GM19025 (cell line): ENCODE results near the gene NOL4.
"Not testable (repeated sequence)": the region's sequence is repeated elsewhere in the genome, so short reads cannot be mapped to it uniquely, and the experiment has no call there.

Experiments
- ATAC-seq: cut with Tn5 transposase; IDR thresholded peaks from one replicate; pipeline ENCODE4 v1.9.1; 2021; ENCODE audit warnings: mild to moderate bottlenecking, low read depth, moderate library complexity; ENCODE audit not compliant: unreplicated experiment

NOL4 gene, protein sequence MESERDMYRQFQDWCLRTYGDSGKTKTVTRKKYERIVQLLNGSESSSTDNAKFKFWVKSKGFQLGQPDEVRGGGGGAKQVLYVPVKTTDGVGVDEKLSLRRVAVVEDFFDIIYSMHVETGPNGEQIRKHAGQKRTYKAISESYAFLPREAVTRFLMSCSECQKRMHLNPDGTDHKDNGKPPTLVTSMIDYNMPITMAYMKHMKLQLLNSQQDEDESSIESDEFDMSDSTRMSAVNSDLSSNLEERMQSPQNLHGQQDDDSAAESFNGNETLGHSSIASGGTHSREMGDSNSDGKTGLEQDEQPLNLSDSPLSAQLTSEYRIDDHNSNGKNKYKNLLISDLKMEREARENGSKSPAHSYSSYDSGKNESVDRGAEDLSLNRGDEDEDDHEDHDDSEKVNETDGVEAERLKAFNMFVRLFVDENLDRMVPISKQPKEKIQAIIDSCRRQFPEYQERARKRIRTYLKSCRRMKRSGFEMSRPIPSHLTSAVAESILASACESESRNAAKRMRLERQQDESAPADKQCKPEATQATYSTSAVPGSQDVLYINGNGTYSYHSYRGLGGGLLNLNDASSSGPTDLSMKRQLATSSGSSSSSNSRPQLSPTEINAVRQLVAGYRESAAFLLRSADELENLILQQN

GRCh38 chr18:34224423-34225217 is at the start of gene NOL4:
NOL4 (minus strand) TSS chr18:34224913; CDS start chr18:34223253, 1,660 bp downstream.
- no peak for ATAC-seq

GRCh38 chr18:34266029-34266428 is 41.3 kb upstream of the NOL4 start:
- ATAC-seq = not testable (repeated sequence)

GRCh38 chr18:34261865-34262780 is 37.4 kb upstream of the NOL4 start:
- ATAC-seq = no peak

GRCh38 chr18:34258176-34258575 is 33.5 kb upstream of the NOL4 start:
- ATAC-seq = no peak

- no peak for ATAC-seq
Measured at GRCh38 chr18:34251919-34252318, 27.2 kb upstream of the NOL4 start.

DNA sequence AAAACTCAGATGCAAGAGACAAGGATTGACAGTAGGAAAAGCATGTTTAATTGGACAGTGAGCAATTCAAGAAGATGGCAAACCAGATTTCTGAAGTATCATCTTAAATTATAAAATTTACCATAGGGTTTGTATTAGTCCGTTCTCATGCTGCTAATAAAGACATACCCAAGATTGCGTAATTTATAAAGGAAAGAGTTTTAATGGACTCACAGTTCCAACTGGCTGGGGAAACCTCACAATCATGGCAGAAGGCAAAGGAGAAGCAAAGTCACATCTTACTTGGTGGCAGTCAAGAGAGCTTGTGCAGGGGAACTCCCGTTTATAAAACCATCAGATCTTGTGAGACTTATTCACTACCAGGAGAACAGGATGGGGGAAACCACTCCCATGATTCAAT is 24.0 kb upstream of the NOL4 start:
- ATAC-seq = no peak

DNA sequence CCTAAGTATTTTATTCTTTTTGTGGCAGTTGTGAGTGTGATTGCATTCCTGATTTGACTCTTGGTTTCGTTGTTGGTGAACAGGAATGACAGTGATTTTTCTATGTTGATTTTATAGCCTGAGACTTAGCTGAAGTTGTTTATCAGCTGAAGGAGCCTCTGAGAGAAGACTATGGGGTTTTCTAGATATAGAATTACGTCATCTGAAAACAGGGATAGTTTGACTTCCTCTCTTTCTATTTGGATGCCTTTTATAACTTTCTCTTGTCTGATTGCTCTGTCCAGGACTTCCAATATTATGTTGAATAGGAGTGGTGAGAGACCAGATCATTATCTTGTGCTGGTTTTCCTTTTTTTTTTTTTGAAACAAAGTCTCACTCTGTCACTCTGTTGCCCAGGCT is 18.0 kb upstream of the NOL4 start:
- ATAC-seq = no peak

DNA sequence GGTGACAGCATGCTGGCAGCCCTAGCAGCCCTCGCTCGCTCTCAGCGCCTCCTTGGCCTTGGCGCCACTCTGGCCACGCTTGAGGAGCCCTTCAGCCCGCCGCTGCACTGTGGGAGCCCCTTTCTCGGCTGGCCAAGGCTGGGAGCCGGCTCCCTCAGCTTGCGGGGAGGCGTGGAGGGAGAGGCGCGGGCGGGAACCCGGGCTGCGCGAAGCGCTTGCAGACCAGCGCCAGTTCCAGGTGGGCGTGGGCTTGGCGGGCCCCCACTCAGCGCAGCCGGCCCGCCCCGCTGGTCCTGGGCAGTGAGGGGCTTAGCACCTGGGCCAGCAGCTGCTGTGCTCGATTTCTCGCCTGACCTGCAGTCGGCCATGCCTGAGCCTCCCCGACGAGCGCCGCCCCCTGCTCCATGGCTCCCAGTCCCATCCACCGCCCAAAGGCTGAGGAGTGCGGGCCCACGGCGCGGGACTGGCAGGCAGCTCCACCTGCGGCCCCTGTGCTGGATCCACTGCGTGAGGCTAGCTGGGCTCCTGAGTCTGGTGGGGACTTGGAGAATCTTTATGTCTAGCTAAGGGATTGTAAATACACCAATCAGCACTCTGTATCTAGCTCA is 9.2 kb upstream of the NOL4 start:
- ATAC-seq = not testable (repeated sequence)

DNA sequence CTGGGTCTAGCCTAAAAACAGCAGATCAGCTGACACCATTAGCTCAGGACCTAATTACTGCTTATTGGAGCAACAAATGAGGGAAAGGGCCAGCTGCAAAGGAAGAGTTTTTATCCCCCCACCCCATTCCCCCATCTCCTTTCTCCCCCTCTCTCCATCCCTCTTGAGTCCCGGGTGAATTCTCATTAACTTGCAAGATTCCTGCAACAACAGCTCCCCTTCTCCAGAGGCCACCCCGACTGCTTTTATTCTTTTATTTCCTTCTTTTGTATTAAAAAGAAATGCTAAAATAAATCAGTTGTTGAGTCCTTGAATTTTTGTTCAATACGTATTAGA is 473 bp upstream of the NOL4 start:
- ATAC-seq = no peak

GRCh38 chr18:34223893-34224422 is 755 bp downstream of the NOL4 start:
- ATAC-seq = no peak

DNA sequence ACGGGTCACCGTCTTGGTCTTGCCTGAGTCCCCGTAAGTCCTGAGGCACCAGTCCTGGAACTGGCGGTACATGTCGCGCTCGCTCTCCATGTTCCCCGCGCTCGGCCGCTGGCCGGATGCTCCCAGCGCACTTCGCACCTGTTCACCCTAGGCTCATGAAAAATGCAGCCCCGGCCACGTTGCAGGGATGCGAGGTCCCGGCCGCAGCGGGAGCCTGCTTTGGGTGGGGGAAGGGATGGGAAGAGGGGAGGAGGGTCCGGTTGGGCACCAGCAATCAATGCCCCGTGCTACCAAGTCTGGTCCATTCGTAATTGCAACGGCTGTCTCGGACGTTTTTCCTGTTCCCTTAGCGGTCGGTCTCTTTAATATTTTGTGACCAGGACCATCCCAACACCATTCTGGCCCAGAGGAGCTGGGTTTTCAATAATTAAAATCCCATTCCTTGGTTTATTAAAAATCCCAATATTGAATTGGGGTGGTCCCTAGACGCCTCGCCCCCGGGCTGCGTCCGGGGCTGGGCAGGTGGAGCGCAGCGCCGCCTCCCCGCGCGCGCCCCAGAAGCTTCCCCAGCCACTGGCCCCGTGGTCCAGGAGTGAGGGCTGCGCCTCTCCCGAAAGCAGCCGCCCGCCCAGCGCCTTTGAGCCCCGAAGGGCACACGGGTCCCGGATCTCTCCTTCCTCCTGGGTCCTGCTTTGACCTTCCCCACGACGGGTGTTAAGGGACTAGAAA is 1.4 kb downstream of the NOL4 start:
- ATAC-seq = no peak

DNA sequence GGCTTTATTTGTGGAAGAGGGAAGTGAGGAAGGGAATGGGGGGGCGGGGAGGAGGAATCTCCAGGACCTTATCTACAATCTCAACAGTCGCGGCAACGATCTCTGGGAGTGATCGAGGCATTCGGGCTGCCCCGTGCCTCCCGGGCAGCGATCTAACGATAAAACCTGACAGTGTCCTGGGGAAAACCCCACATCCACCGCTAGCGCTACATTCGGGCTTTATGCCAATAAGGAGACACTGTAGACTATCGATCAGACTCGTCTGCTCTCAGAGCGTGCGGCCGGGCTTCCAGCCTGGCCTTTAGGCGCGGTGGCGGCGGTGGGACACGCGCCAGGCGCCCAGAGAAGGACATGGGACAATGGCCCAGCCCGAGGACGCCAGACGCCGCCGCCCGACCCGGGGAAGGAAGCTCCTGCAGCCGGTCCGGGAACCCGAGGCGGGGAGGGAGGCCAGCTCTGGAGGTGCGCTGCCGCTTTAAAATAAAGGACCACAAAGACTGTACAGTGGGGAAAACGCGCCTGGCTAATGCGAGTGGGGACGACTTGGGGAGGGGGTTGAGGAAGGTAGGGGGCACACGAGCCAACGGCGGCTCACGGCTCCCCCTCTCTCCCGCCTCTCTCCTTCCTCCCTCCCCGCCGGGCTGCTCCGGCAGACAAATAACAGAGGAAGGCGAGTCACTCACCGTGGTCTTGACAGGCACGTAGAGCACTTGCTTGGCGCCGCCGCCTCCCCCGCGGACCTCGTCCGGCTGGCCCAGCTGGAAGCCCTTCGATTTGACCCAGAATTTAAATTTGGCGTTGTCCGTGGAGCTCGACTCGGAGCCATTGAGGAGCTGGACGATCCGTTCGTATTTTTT is 2.2 kb downstream of the NOL4 start:
- no peak for ATAC-seq

- ATAC-seq = no peak
Measured at GRCh38 chr18:34221971-34222306, 2.8 kb downstream of the NOL4 start.

GRCh38 chr18:34220081-34220815 is 4.5 kb downstream of the NOL4 start:
- no peak for ATAC-seq

- no peak for ATAC-seq
Measured at GRCh38 chr18:34219651-34220050, 5.1 kb downstream of the NOL4 start.

DNA sequence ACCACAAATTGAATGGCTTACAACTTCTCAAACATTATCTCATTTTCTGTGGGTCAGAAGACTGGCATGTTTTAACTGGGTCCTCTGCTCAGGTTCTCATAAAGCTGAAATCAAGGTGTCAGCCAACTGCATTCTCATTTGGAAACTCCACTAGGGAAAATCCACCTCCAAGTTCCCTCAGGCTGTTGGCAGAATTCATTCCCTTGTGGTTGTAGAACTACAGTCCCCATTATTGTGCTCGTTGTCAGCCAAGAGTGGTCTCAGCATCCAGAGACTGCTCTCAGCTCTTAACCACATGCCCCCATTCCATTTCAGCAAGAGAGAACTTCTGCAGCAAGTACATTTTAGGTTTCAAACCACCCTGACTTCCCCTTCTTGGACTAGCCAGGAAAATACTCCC is 12.2 kb downstream of the NOL4 start:
- no peak for ATAC-seq

DNA sequence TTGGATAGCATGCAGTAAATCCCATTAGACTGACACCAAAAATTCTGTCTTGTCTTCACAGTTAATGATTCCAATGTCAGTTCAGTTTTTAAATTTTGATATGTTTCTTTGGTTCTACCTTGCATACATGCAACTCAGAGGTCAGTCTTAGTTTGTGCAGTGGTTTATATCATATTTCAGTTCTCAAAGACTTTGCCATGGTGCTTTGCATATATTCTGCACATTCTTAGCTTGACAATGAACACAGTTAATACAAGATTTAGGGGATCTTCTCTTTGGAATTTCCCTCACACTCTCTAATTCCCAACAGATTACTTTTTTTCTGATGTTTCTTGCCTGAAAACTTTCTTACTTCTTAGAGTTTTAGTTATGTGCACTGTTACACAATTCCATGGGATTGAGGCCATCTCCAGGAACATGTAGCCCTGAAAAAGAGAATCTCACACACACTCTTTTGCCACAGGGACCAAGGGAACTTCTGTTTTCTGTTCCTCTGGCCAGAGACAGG is 17.3 kb downstream of the NOL4 start:
- no peak for ATAC-seq
